Small intestine (tissue), 7 donors: ENCODE measurements around the gene EPS8L2. TPM values are rescaled to one million over a fixed set of nuclear protein-coding genes. Genes with fewer than 3 reads are reported as not detected.
A peak's percentile ranks its signal among the peaks of the same experiment; 100 is the strongest.
"Not testable (repeated sequence)": the region's sequence is repeated elsewhere in the genome, so short reads cannot be mapped to it uniquely, and the experiment has no call there.

Experiments used
- DNase-seq, 2 donors: peaks; one replicate each; pipeline versions ENCODE4 v3.0.0 to v3.0.0-alpha.2; 2013
- FAIRE-seq: peaks from 2 replicates; lab custom pipeline; 2012; peaks lifted over from hg19 to GRCh38; lab: Jason Lieb, UNC
- H3K27ac ChIP-seq, 3 donors: one replicate each; pipeline ENCODE4 v1.5.1; 2013; ENCODE audit warnings: low read length in 2 of 3, mild to moderate bottlenecking in 2 of 3, control low read depth in 1 of 3, inconsistent platforms in 1 of 3, low read depth in 1 of 3, moderate library complexity in 1 of 3
- H3K27me3 ChIP-seq, 3 donors: one replicate each; pipeline ENCODE4 v1.6.1; 2013; ENCODE audit warnings: low read length in 3 of 3, inconsistent platforms in 1 of 3; ENCODE audit not compliant: control insufficient read depth in 3 of 3, insufficient read depth in 3 of 3
- H3K36me3 ChIP-seq, 3 donors: one replicate each; pipeline ENCODE4 v1.6.1; 2013; ENCODE audit warnings: low read length in 3 of 3, inconsistent platforms in 1 of 3, low read depth in 1 of 3, mild to moderate bottlenecking in 1 of 3, moderate library complexity in 1 of 3; ENCODE audit not compliant: control insufficient read depth in 3 of 3, insufficient read depth in 2 of 3
- H3K4me1 ChIP-seq, 3 donors: one replicate each; pipeline ENCODE4 v1.6.1; 2013; ENCODE audit warnings: low read length in 2 of 3, inconsistent platforms in 1 of 3, low read depth in 1 of 3, mild to moderate bottlenecking in 1 of 3, moderate library complexity in 1 of 3; ENCODE audit not compliant: control insufficient read depth in 3 of 3, insufficient read depth in 2 of 3
- H3K4me3 ChIP-seq, 3 donors: one replicate each; pipeline ENCODE4 v1.5.1; 2013; ENCODE audit warnings: low read length in 3 of 3, control low read depth in 1 of 3, inconsistent platforms in 1 of 3, low read depth in 1 of 3, mild to moderate bottlenecking in 1 of 3, moderate library complexity in 1 of 3
- H3K9me3 ChIP-seq, 2 donors: one replicate each; pipeline ENCODE4 v1.6.1; 2013; ENCODE audit warnings: low read depth in 1 of 2, low read length in 1 of 2; ENCODE audit not compliant: control insufficient read depth in 2 of 2, insufficient read depth in 1 of 2
- WGBS, 3 donors: extraction: QIAGEN DNeasy Blood & Tissue Kit; methylation state at CpG; one replicate each; pipeline ENCODE4 v1.1.7; 2013; 5-methylcytosine and 5-hydroxymethylcytosine counted together
- polyA plus RNA-seq, 4 donors: library from polyadenylated mRNA; stranded (reverse) in 3 of 4; unstranded in 1 of 4; fragments of 200-250 nt in 3 of 4; fragments of 120-200 nt in 1 of 4; gene quantifications; one replicate each; pipeline versions ENCODE4 v1.2.1 to v1.2.3, GENCODE V29; 2013
- donor health status: healthy with polysubstance abuse.
- donor health status: control.
- donor health status: control.
- donor health status: Bipolar disorder and iron deficiency.
- donor health status: healthy.

The EPS8L2 gene
- polyA plus RNA-seq, 4 donors, result 90.2 to 1,255 (median 670) TPM

DNA sequence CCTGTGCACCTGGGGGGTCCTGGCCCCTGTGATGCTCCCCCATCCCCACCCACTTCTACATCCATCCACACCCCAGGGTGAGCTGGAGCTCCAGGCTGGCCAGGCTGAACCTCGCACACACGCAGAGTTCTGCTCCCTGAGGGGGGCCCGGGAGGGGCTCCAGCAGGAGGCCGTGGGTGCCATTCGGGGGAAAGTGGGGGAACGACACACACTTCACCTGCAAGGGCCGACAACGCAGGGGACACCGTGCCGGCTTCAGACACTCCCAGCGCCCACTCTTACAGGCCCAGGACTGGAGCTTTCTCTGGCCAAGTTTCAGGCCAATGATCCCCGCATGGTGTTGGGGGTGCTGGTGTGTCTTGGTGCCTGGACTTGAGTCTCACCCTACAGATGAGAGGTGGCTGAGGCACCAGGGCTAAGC is 21.3 kb downstream of the EPS8L2 start:
- H3K4me3 ChIP-seq, result no peak overlapping the region
- DNase-seq (no peak), FAIRE-seq (no peak)
- H3K4me1 ChIP-seq, result peaks cover 0 to 47% (median 3%) of the 10 kb centered on the region in 3 donors
- no peaks in the 10 kb centered on the region for H3K9me3 ChIP-seq
- peak overlapping the region; percentile 45 to 79 (median 56) for H3K27ac ChIP-seq
- 82 to 89% (median 83%) methylated on average over 12 of the region's 12 CpGs for WGBS, 3 donors
- H3K27me3 ChIP-seq, result peaks cover 0 to 16% (median 0%) of the 10 kb centered on the region in 3 donors
- H3K36me3 ChIP-seq, result peaks cover 2 to 52% (median 13%) of the 10 kb centered on the region in 3 donors

GRCh38 chr11:727859-728748 is 22.1 kb downstream of the EPS8L2 start:
- no peaks in the 10 kb centered on the region for H3K9me3 ChIP-seq
- DNase-seq (peak; percentile 83 to 91), FAIRE-seq (no peak)
- peaks cover 2 to 46% (median 13%) of the 10 kb centered on the region in 3 donors for H3K36me3 ChIP-seq
- H3K4me3 ChIP-seq, result no peak overlapping the region
- H3K27ac ChIP-seq, result peak overlapping the region in 2 of 3 donors; percentile 45 to 79
- H3K4me1 ChIP-seq, result peaks cover 0 to 45% (median 3%) of the 10 kb centered on the region in 3 donors
- 25 to 33% (median 27%) methylated on average over 28 to 31 of the region's 31 CpGs for WGBS, 3 donors
- peaks cover 0 to 15% (median 0%) of the 10 kb centered on the region in 3 donors for H3K27me3 ChIP-seq

- DNase-seq, result peak in 1 of 2 donors; percentile 13
- WGBS, 3 donors, result 31 to 67% (median 46%) methylated on average over 15 of the region's 15 CpGs
- Histone ChIP-seq H3K4me3 (no peak overlapping the region), H3K9me3 (no peaks in the 10 kb centered on the region), H3K27ac (no peak overlapping the region), H3K27me3 (peaks cover 0 to 13% (median 0%) of the 10 kb centered on the region in 3 donors), H3K36me3 (peaks cover 0 to 38% (median 7%) of the 10 kb centered on the region in 3 donors), H3K4me1 (peaks cover 0 to 42% (median 3%) of the 10 kb centered on the region in 3 donors)
- FAIRE-seq, result no peak
Observed at GRCh38 chr11:728901-729491, 23.0 kb downstream of the EPS8L2 start.

DNA sequence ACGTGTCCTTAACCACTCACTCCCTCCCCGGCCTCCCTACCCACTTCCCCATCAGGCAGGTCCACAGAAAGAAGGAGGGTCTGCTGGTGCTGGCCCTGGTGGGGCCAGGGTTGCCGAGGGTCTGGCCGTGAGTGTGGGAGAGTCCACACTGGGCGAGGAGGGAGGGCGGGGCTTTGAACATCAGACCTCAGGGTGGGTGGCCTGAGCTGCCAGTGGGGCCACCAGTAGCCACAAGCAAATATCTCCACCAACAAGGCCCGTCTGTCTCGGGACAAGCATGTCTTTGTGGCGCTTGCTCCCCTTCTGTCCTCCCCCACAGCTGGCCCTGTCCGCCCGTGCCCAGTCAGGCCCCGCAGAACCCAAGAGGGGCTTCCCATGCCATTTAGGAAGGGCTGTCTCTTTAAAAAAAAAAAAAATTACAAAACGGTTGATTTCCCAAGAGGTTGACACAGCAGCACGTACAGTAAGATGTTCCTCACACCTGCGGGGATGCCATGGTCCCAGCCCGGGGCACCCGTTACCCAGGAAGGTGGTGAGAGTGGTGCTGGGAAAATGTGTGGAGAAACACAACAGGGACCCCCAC is 23.6 kb downstream of the EPS8L2 start:
- WGBS, 3 donors, result 11 to 44% (median 27%) methylated on average over 17 of the region's 17 CpGs

DNA sequence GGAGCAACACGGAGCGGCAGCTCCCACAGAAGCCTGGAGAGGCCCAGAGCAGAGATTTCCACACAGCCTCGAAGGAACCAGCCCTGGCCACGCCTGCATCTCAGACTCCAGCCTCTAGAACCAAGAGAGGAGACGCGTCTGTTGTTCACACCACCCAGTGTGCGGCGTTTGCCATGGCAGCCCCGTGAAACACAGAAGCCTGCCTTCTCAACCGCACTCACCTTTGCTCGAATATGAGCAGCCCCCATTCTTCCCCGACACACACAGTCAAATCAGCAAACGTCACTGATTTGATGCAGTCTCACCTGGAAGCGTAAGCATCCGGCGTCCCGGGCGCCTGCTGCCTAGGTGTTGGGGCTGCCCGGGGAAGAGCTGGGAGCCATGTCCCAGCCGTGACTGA is 27.0 kb downstream of the EPS8L2 start:
- peaks cover 0 to 6% (median 0%) of the 10 kb centered on the region in 3 donors for H3K27me3 ChIP-seq
- no peaks in the 10 kb centered on the region for H3K9me3 ChIP-seq
- WGBS, 3 donors, result 73 to 80% (median 74%) methylated on average over 20 of the region's 20 CpGs
- DNase-seq (no peak), FAIRE-seq (no peak)
- peaks cover 0 to 17% (median 0%) of the 10 kb centered on the region in 3 donors for H3K4me1 ChIP-seq
- H3K27ac ChIP-seq, result no peak overlapping the region
- H3K4me3 ChIP-seq, result no peak overlapping the region
- H3K36me3 ChIP-seq, result peaks cover 0 to 5% (median 0%) of the 10 kb centered on the region in 3 donors

More for the DNA sequence above, 23.6 kb downstream of the EPS8L2 start:
- DNase-seq (peak in 1 of 2 donors; percentile 24), FAIRE-seq (no peak)
- peaks cover 0 to 36% (median 3%) of the 10 kb centered on the region in 3 donors for H3K4me1 ChIP-seq
- peaks cover 0 to 32% (median 6%) of the 10 kb centered on the region in 3 donors for H3K36me3 ChIP-seq
- no peak overlapping the region for H3K27ac ChIP-seq
- H3K4me3 ChIP-seq, result no peak overlapping the region
- H3K9me3 ChIP-seq, result no peaks in the 10 kb centered on the region
- H3K27me3 ChIP-seq, result peaks cover 0 to 10% (median 0%) of the 10 kb centered on the region in 3 donors

GRCh38 chr11:734541-734940 is 28.5 kb downstream of the EPS8L2 start:
- H3K4me1 ChIP-seq, result peaks cover 0 to 12% (median 0%) of the 10 kb centered on the region in 3 donors
- not testable (repeated sequence) for FAIRE-seq, H3K27me3 ChIP-seq

GRCh38 chr11:737366-737765 is 31.3 kb downstream of the EPS8L2 start:
- Histone ChIP-seq H3K9me3 (no peaks in the 10 kb centered on the region), H3K27ac (no peak overlapping the region), H3K4me1 (peaks cover 0 to 8% (median 0%) of the 10 kb centered on the region in 3 donors), H3K4me3 (no peak overlapping the region), H3K36me3 (no peaks in the 10 kb centered on the region), H3K27me3 (peaks cover 0 to 6% (median 0%) of the 10 kb centered on the region in 3 donors)
- 45 to 55% (median 50%) methylated on average over 11 of the region's 11 CpGs for WGBS, 3 donors
- DNase-seq, result no peak
- FAIRE-seq, result no peak

More at GRCh38 chr11:734541-734940, 28.5 kb downstream of the EPS8L2 start:
- H3K9me3 ChIP-seq, DNase-seq, H3K4me3 ChIP-seq, H3K27ac ChIP-seq, H3K36me3 ChIP-seq: not testable (repeated sequence)
- WGBS, 3 donors, result 94 to 95% (median 95%) methylated on average over 15 to 26 of the region's 26 CpGs

GRCh38 chr11:737899-738298 is 31.9 kb downstream of the EPS8L2 start:
- 46 to 50% (median 50%) methylated on average over 10 of the region's 10 CpGs for WGBS, 3 donors
- not testable (repeated sequence) for H3K9me3 ChIP-seq, H3K4me3 ChIP-seq, FAIRE-seq, H3K36me3 ChIP-seq, H3K27ac ChIP-seq, H3K27me3 ChIP-seq, H3K4me1 ChIP-seq
- peak in 1 of 2 donors; percentile 16 for DNase-seq
